ENCODE results near the gene ABCB9. TPM values are rescaled to one million over a fixed set of nuclear protein-coding genes. Genes with fewer than 3 reads are reported as not detected.

ABCB9 gene
- total RNA-seq, 1 donor from 2014 or later: 4.2 TPM

- peaks cover 10% of the 10 kb centered on the region for H3K4me1 ChIP-seq
- H3K4me3 ChIP-seq: no peak overlapping the region
- H3K36me3 ChIP-seq: no peaks in the 10 kb centered on the region
- intact Hi-C loops (cut with DNase I): loop anchor here (2.0 kb wide), 1 partner anchor 93 kb away; no protein-coding TSS in a partner anchor
- no peak for TF ChIP-seq POLR2A (IDR thresholded peaks at IDR 0.05)
- TF ChIP-seq, protein P1, sequence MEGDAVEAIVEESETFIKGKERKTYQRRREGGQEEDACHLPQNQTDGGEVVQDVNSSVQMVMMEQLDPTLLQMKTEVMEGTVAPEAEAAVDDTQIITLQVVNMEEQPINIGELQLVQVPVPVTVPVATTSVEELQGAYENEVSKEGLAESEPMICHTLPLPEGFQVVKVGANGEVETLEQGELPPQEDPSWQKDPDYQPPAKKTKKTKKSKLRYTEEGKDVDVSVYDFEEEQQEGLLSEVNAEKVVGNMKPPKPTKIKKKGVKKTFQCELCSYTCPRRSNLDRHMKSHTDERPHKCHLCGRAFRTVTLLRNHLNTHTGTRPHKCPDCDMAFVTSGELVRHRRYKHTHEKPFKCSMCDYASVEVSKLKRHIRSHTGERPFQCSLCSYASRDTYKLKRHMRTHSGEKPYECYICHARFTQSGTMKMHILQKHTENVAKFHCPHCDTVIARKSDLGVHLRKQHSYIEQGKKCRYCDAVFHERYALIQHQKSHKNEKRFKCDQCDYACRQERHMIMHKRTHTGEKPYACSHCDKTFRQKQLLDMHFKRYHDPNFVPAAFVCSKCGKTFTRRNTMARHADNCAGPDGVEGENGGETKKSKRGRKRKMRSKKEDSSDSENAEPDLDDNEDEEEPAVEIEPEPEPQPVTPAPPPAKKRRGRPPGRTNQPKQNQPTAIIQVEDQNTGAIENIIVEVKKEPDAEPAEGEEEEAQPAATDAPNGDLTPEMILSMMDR (IDR thresholded peaks at IDR 0.05): peak; percentile 74 to 90 (median 87)
- peak in 1 of 2 donors; percentile 52 for TF ChIP-seq POLR2AphosphoS5 (IDR thresholded peaks at IDR 0.05; ENCODE audit: insufficient read depth in 1 of 2, low read depth in 1 of 2)
- H3K9me3 ChIP-seq: no peaks in the 10 kb centered on the region
- H3K27ac ChIP-seq: peak overlapping the region; percentile 5
- no peak for DNase-seq (ENCODE audit: extremely low spot score in 2 of 2)
- no peaks in the 10 kb centered on the region for H3K27me3 ChIP-seq
Measured at GRCh38 chr12:122951979-122952892, 14.0 kb downstream of the ABCB9 start.

DNA sequence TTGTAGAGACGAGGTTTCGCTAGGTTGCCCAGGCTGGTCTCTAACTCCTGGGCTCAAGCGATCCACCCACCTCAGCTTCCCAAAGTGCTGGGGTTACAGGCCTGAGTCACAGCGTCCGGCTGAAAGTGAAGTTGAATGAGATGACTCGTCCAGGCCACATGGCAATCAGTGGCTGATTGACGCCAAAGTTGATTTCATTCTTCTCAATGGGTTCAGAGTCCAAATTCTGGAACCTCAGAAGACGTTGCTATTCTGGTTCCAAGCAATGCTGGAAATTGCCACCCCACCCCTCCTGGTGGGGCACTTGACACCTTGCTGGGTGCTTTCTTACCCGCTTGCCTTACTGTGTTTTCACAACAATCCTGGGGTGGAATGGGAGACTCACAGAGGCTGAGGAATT lies 14.9 kb downstream of the ABCB9 start:
- H3K9me3 ChIP-seq: no peaks in the 10 kb centered on the region

DNA sequence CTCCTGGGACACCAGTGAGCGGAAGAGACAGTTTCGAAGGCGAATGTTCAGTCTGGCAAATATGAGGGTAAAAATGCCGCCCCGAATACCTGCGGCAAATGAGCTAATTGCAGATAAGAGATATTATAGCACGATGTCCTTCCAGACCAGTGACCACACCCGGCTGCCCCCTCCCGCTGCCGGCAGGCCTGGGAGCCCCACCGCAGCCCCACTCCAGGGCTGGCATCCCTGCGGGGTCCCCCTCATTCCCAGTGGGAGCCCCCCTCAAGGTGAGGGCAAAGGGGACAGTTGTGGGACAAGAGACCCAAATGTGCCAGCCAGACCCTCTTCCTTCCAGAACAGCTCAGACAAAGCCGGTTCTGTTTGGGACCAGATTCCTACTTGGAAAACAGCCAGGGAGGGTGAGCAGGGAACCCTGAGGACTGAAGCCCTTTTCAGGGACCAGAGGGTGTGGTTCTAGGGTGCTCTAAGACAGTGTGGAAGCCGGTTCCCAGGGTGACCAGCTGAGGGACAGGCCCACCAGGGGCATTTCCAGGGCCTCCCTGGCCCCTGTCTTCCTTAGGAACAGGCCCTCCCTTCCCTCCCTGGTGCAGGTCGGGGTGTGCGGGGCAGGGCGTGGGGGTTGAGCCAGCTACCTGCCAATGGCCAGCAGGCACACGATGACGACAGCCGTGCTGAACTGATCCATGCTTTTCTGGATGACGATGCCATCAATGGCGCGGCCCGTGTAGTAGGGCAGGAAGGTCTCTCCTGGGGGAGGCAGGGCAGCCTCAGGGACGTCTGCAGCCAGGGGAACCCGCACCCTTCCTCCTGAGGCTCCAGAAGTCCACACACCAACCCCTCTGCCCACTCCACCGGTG lies 16.2 kb downstream of the ABCB9 start:
- TF ChIP-seq, protein P1 (IDR thresholded peaks at IDR 0.05): no peak
- TF ChIP-seq POLR2AphosphoS5 (IDR thresholded peaks at IDR 0.05; ENCODE audit: insufficient read depth in 1 of 2, low read depth in 1 of 2) (no peak), POLR2A (IDR thresholded peaks at IDR 0.05) (no peak)
- H3K9me3 ChIP-seq: no peaks in the 10 kb centered on the region

More for the DNA sequence above, 14.9 kb downstream of the ABCB9 start:
- Histone ChIP-seq H3K4me1 (peaks cover 18% of the 10 kb centered on the region), H3K27ac (peak overlapping the region; percentile 5), H3K4me3 (no peak overlapping the region), H3K27me3 (no peaks in the 10 kb centered on the region), H3K36me3 (no peaks in the 10 kb centered on the region)
- intact Hi-C loops (cut with DNase I): loop anchor here (2.0 kb wide), 1 partner anchor 93 kb away; no protein-coding TSS in a partner anchor
- no peak for DNase-seq (ENCODE audit: extremely low spot score in 2 of 2)
- TF ChIP-seq, protein P1 (IDR thresholded peaks at IDR 0.05): no peak

DNA sequence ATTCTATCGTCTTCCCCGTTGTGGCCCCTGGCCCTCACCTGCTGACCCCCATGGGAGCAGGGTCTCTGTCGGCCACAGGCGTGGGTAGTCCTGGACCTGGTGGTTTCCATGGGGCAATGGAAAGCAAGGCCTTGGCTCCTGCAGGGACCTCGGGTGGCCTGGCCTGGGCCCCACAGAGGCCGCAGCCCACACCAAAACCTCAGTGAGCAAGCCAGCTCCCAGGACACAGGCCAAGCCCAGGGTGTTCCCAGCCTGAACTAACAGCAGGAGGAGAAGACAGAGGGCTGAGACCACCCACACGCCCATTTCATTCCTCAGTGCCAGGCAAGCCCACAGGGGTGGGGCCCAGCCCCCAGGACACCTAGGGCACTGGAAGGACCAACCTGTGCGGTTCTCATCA lies 16.9 kb downstream of the ABCB9 start:
- intact Hi-C loops (cut with DNase I): no loop called here
- H3K27me3 ChIP-seq: no peaks in the 10 kb centered on the region
- peak overlapping the region; percentile 23 for H3K27ac ChIP-seq
- H3K4me1 ChIP-seq: peaks cover 36% of the 10 kb centered on the region
- H3K4me3 ChIP-seq: no peak overlapping the region
- H3K36me3 ChIP-seq: no peaks in the 10 kb centered on the region
- DNase-seq (ENCODE audit: extremely low spot score in 2 of 2): no peak
- no peaks in the 10 kb centered on the region for H3K9me3 ChIP-seq
- TF ChIP-seq, protein P1 (IDR thresholded peaks at IDR 0.05): no peak
- TF ChIP-seq POLR2AphosphoS5 (IDR thresholded peaks at IDR 0.05; ENCODE audit: insufficient read depth in 1 of 2, low read depth in 1 of 2) (no peak), POLR2A (IDR thresholded peaks at IDR 0.05) (no peak)

More for the DNA sequence above, 16.2 kb downstream of the ABCB9 start:
- H3K36me3 ChIP-seq: no peaks in the 10 kb centered on the region
- intact Hi-C loops (cut with DNase I): loop anchor here (2.0 kb wide), 1 partner anchor 91 kb away; no protein-coding TSS in a partner anchor
- H3K27ac ChIP-seq: peak overlapping the region; percentile 23
- H3K4me1 ChIP-seq: peaks cover 29% of the 10 kb centered on the region
- H3K4me3 ChIP-seq: no peak overlapping the region
- H3K27me3 ChIP-seq: no peaks in the 10 kb centered on the region
- DNase-seq (ENCODE audit: extremely low spot score in 2 of 2): no peak
